ENCODE measurements around the gene TAS2R39.

The TAS2R39 gene

DNA sequence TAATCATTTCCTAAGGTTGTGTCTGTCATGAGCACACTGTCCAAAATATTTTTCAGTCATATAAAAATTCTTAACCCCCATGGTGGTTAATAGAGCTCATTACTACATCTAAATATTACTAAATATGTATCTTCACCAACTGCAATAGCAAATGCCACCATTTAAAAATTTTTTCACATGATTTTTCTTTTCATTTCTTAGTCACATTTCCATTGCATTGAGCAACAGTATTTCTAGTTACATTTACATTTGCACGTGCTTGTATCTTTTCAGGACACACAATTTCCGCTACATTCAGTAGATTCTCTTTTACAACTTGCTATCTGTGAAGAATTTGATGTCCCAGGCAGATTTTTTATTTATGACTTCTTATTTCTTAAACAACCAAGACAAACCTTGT, 33.5 kb downstream of the TAS2R39 start:
- DNase-seq: no peak

DNA sequence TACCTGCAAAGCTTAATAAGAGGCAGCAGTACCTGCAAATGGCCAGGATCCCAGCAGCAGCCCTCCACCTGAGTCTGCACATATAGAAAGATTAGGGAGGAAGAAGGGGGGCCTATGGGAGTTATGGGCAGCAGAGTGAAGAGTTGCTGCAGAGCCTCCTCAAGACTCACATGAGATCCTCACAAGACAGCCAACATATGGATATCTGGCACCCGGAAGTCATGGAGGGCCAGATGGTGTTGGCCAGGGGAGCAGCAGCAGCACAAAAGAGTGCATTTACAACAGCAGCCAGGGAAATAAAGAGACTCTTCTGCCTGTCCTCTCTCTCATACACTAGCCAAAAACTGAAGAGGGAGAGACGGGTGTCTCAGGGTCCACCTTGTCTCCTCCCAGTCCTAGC, 34.6 kb downstream of the TAS2R39 start:
- no peak for DNase-seq

DNA sequence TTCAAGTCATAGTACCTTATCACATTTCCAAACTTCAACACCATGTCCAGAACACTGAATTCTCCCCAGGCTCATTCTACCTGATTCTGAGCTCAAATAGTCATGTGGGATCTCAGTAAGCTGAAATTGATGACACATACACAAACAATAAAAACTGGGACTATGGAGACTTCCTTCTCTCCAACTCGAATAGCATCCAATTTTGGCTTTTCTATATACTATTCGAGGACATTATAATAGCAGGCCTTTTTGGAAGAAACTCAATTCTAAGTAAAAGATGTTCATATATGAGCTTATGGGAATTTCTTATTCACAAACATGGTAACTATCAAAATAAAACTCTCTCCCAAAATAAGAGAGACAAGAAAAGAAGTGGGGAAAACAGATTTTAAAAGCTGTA, 38.1 kb downstream of the TAS2R39 start:
- no peak for DNase-seq

GRCh38 chr7:143221737-143222136, 38.5 kb downstream of the TAS2R39 start, which contains the start of gene TAS2R40:
Gene TAS2R40 (plus strand): TSS chr7:143222037. CDS start chr7:143222079, 42 bp downstream.
- no peak for DNase-seq

DNA sequence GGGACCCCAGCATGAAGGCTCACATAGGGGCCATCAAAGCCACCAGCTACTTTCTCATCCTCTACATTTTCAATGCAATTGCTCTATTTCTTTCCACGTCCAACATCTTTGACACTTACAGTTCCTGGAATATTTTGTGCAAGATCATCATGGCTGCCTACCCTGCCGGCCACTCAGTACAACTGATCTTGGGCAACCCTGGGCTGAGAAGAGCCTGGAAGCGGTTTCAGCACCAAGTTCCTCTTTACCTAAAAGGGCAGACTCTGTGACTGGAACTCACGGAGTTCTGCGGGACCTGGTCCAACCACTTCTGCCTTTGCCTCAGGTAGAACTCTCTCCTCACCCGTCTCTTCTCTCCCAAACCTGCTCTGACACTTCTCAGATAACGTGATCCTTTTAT, 39.6 kb downstream of the TAS2R39 start:
- peak; percentile 72 to 80 for DNase-seq

DNA sequence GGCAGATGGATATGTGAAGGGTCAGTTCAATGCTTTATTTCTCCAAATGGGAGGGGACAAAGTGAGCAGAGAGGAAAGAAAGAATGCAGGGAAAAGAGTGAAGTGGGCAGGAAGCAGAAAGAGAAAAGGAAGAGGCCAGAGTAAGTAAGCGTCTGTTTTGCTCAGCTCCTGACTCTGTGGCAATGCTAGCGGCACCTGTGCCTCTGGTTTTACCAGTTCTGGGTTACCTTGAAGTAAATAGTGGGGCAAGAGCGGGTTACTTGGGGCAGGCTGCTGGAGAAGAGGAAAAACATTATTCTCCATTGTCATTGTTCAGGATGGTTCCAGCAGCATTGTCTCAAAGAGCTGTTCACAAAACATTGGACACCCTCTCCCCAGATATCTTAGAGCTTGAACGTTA, 40.6 kb downstream of the TAS2R39 start:
- DNase-seq: no peak

- no peak for DNase-seq
Observed at GRCh38 chr7:143225047-143225446, 41.8 kb downstream of the TAS2R39 start.

DNA sequence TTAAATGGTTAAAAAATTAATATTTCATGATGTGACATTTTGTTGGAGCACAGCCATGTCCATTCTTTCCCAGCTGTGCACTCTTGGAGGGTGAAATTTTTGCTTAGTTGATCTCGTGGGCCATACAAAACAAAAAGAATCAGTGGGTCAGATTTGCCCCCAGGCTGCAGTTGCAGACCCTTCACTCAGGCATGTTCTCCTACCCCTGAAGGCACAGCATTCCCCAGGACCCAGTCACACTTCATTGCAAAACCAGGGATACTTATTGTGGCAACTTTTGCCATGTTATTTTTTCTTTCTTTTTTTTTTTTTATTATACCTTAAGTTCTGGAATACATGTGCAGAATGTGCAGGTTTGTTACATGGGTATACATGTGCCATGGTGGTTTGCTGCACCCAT, 44.6 kb downstream of the TAS2R39 start:
- no peak for DNase-seq

- no peak for DNase-seq
Observed at GRCh38 chr7:143229054-143229790, 46.0 kb downstream of the TAS2R39 start.

DNA sequence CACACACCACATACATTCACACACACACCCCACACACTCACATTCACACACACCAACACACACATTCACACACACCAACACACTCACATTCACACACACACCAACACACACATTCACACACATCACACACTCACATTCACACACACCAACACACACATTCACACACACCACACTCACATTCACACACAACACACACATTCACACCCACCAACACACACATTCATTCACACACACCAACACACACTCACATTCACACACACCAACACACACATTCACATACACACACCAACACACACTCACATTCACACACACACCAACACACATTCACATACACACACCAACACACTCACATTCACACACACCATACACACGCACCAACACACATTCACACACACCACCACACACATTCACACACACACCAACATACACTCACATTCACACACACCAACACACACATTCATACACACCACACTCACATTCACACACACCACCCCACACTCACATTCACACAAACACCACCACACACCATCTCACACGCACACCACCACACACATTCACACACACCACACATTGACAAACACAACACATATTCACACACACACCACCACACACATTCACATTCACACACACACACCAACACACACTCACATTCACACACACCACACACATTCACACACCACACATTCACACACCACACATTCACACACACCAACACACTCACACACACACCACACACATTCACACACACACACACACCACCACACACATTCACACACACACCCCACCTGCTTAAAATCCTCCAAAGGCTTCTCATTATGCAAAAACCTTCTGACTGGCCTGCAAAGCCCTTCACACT, 47.6 kb downstream of the TAS2R39 start:
- no peak for DNase-seq

All from AML-193 (cell line).